SK-N-SH treated with all-trans-retinoic acid at 6 μM for 48 hours (cell line): Measurements from ENCODE around the gene AARS1.

Experiments used
- ESRRG ChIP-seq: fragments of 250-450 bp; sonication (Bioruptor Pico); IDR thresholded peaks from 2 replicates; pipeline ENCODE4 v1.6.1; 2021; ENCODE audit warnings: mild to moderate bottlenecking
- RARB ChIP-seq: fragments of 250-450 bp; sonication (Bioruptor Pico); IDR thresholded peaks from 2 replicates; pipeline ENCODE4 v1.8.0; 2021; ENCODE audit warnings: mild to moderate bottlenecking, moderate library complexity
- TCF4 ChIP-seq: fragments of 250-450 bp; sonication (Bioruptor Pico); IDR thresholded peaks from 2 replicates; pipeline ENCODE4 v1.8.0; 2021; ENCODE audit warnings: mild to moderate bottlenecking, moderate library complexity, borderline replicate concordance
- TF ChIP-seq, protein P1 (sequence below): fragments of 250-450 bp; sonication (Bioruptor Pico); IDR thresholded peaks from 2 replicates; pipeline ENCODE4 v1.5.1; 2020; ENCODE audit warnings: low read depth, mild to moderate bottlenecking, moderate library complexity
- TF ChIP-seq, protein P2 (sequence below): fragments of 250-450 bp; sonication (Bioruptor Pico); IDR thresholded peaks from 2 replicates; pipeline ENCODE4 v1.5.1; 2021; ENCODE audit warnings: mild to moderate bottlenecking, moderate library complexity

DNA sequence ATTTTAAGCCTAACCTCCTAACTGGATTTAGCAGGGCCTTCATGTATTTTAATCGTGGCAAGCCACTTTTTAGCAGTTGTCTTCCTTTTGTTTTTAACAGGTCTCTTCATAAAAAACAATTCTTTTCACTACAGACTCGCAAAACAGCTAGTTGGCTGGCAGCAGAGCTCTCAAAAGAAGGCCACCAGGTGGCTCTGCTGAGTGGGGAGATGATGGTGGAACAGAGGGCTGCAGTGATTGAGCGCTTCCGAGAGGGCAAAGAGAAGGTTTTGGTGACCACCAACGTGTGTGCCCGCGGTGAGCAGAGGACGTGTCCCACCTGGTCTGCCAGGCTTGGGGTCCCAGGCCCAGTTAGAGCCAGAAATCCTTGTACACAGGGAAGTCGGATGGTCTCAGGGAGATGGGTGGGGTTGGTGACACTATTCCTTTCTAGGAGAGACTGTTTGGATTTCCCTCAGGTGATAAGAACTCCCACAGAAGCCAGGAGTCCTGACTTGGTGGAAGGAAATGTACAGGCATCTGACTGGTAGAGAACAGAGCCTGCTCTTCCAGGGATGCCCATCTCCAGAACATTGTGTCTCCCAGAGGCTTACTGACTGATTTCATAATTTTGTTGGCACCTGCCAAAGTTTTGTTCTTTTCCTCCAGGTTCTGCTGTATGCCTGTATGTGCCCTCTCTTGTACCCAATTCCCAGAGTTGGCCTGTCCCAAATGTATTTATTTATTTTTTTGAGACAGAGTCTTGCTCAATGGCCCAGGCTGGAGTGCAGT lies 42.5 kb upstream of the AARS1 start:
- TF ChIP-seq TCF4 (CRISPR knock-in tag) (no peak), ESRRG (CRISPR knock-in tag) (no peak), RARB (CRISPR knock-in tag) (no peak)
- TF ChIP-seq, protein P1, sequence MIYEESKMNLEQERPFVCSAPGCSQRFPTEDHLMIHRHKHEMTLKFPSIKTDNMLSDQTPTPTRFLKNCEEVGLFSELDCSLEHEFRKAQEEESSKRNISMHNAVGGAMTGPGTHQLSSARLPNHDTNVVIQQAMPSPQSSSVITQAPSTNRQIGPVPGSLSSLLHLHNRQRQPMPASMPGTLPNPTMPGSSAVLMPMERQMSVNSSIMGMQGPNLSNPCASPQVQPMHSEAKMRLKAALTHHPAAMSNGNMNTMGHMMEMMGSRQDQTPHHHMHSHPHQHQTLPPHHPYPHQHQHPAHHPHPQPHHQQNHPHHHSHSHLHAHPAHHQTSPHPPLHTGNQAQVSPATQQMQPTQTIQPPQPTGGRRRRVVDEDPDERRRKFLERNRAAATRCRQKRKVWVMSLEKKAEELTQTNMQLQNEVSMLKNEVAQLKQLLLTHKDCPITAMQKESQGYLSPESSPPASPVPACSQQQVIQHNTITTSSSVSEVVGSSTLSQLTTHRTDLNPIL = no peak
- TF ChIP-seq, protein P2, sequence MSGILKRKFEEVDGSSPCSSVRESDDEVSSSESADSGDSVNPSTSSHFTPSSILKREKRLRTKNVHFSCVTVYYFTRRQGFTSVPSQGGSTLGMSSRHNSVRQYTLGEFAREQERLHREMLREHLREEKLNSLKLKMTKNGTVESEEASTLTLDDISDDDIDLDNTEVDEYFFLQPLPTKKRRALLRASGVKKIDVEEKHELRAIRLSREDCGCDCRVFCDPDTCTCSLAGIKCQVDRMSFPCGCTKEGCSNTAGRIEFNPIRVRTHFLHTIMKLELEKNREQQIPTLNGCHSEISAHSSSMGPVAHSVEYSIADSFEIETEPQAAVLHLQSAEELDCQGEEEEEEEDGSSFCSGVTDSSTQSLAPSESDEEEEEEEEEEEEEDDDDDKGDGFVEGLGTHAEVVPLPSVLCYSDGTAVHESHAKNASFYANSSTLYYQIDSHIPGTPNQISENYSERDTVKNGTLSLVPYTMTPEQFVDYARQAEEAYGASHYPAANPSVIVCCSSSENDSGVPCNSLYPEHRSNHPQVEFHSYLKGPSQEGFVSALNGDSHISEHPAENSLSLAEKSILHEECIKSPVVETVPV (CRISPR knock-in tag) = no peak
